WI38 (cell line): ENCODE results near the gene WDR90.

Experiments used
- H3K4me3 ChIP-seq: 2 replicates; pipeline ENCODE4 v1.5.1; 2011; ENCODE audit warnings: low read depth, mild to moderate bottlenecking, control low read depth, low read length
- CTCF ChIP-seq: IDR thresholded peaks from 2 replicates; pipeline ENCODE4 v1.5.1; 2012; ENCODE audit warnings: low read depth, mild to moderate bottlenecking, control low read depth, low read length

Gene WDR90

GRCh38 chr16:610513-611381 is 38.4 kb upstream of the WDR90 start:
- peak; percentile 30; the same call in 1 of the 2 replicates for TF ChIP-seq CTCF
- no peak overlapping the region for H3K4me3 ChIP-seq

- no peak overlapping the region for H3K4me3 ChIP-seq
- no peak for TF ChIP-seq CTCF
Observed at GRCh38 chr16:615122-615521, 34.0 kb upstream of the WDR90 start.

GRCh38 chr16:616733-617586 is 32.2 kb upstream of the WDR90 start:
- no peak for TF ChIP-seq CTCF

GRCh38 chr16:617855-618254 is 31.3 kb upstream of the WDR90 start:
- no peak for TF ChIP-seq CTCF
- no peak overlapping the region for H3K4me3 ChIP-seq

More at GRCh38 chr16:616733-617586, 32.2 kb upstream of the WDR90 start:
- H3K4me3 ChIP-seq, result no peak overlapping the region

GRCh38 chr16:619476-620100 is 29.6 kb upstream of the WDR90 start:
- no peak for TF ChIP-seq CTCF
- no peak overlapping the region for H3K4me3 ChIP-seq

- no peak overlapping the region for H3K4me3 ChIP-seq
- TF ChIP-seq CTCF, result no peak
Observed at GRCh38 chr16:620700-621525, 28.3 kb upstream of the WDR90 start.
